Body of pancreas (tissue), 4 donors: ENCODE measurements around the gene ECM1. TPM values are rescaled to one million over a fixed set of nuclear protein-coding genes. Genes with fewer than 3 reads are reported as not detected.

Experiments
- ATAC-seq: fragments of 150-250 bp; one replicate; pipeline ENCODE4 v1.9.1; 2016
- DNase-seq, 4 donors: peaks; one replicate each; pipeline ENCODE4 v3.0.0-alpha.2; 2019
- H3K27ac ChIP-seq, 4 donors: fragments of 200-600 bp; sonication (generic); 1 replicate in 3 of 4; 2 replicates in 1 of 4; pipeline versions ENCODE4 v1.5.1 to v1.6.1; 2016 to 2019; ENCODE audit warnings: mild to moderate bottlenecking in 1 of 4, mixed read lengths in 1 of 4, moderate library complexity in 1 of 4
- H3K27me3 ChIP-seq, 2 donors: fragments of 200-600 bp; sonication (generic); one replicate each; pipeline ENCODE4 v1.6.0; 2016; ENCODE audit warnings: mild to moderate bottlenecking in 1 of 2
- H3K36me3 ChIP-seq, 2 donors: fragments of 200-600 bp; sonication (generic); replicated peaks in 1 of 2; 2 replicates each; pipeline ENCODE4 v1.5.1; 2016; ENCODE audit warnings: low read depth in 2 of 2; ENCODE audit not compliant: insufficient read depth in 1 of 2
- H3K4me1 ChIP-seq: fragments of 200-600 bp; sonication (generic); one replicate; pipeline ENCODE4 v1.6.0; 2016
- H3K4me3 ChIP-seq, 2 donors: fragments of 200-600 bp; sonication (generic); 1 replicate in 1 of 2; 2 replicates in 1 of 2; pipeline ENCODE4 v1.5.1; 2016 to 2019
- H3K9me3 ChIP-seq, 3 donors: fragments of 200-600 bp; sonication (generic); 1 replicate in 2 of 3; 2 replicates in 1 of 3; pipeline ENCODE4 v1.5.1; 2016
- POLR2A ChIP-seq, 3 donors: fragments of 450-650 bp; IDR thresholded peaks; one replicate each; pipeline ENCODE4 v1.6.1; 2016; ENCODE audit warnings: antibody characterized with exemption in 3 of 3, mild to moderate bottlenecking in 2 of 3
- WGBS, 2 donors: methylation state at CpG; one replicate each; pipeline ENCODE4 v1.1.5; 2017; 5-methylcytosine and 5-hydroxymethylcytosine counted together
- intact Hi-C: fragments of 100-400 bp; cut with DNase I; formaldehyde crosslinking; loops from one replicate; pipeline ENCODE4 v1.15.1; 2023
- total RNA-seq, 2 donors: library from RNA; depleted of rRNA; stranded (reverse); fragments of >200 nt; gene quantifications; one replicate each; pipeline ENCODE4 v1.1.0, GENCODE V29; 2016
- TF ChIP-seq, protein P1 (sequence below), 7 experiments: fragments of 450-650 bp in 4 of 7; fragments of 200-600 bp in 3 of 7; sonication (generic) in 3 of 7; IDR thresholded peaks; one replicate each; pipeline ENCODE4 v1.5.1; 2016 to 2019; ENCODE audit warnings: antibody characterized with exemption in 7 of 7

Gene ECM1
- total RNA-seq, 2 donors from 2014 or later = 1.3 to 2.1 TPM

DNA sequence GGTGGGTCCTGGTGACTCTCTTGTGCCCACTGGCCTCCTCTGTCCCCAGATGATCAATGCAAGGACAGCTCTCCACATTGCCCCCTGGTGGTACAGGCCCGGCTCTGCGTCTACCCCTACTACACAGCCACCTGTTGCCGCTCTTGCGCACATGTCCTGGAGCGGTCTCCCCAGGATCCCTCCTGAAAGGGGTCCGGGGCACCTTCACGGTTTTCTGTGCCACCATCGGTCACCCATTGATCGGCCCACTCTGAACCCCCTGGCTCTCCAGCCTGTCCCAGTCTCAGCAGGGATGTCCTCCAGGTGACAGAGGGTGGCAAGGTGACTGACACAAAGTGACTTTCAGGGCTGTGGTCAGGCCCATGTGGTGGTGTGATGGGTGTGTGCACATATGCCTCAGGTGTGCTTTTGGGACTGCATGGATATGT is 52.1 kb downstream of the ECM1 start:
- Histone ChIP-seq H3K36me3 (no peaks in the 10 kb centered on the region), H3K27ac (peak overlapping the region; percentile 97 to 100 (median 98)), H3K4me3 (no peak overlapping the region), H3K4me1 (peaks cover 57% of the 10 kb centered on the region), H3K9me3 (no peaks in the 10 kb centered on the region), H3K27me3 (no peaks in the 10 kb centered on the region)
- WGBS, 2 donors = 7% methylated on average over 9 of the region's 9 CpGs; no CpG with 5 or more reads in 1 of the 2 donors
- DNase-seq (peak; percentile 84 to 86 (median 84)), ATAC-seq (peak; percentile 16)
- no peak for TF ChIP-seq POLR2A (IDR thresholded peaks at IDR 0.05)
- TF ChIP-seq, protein P1, sequence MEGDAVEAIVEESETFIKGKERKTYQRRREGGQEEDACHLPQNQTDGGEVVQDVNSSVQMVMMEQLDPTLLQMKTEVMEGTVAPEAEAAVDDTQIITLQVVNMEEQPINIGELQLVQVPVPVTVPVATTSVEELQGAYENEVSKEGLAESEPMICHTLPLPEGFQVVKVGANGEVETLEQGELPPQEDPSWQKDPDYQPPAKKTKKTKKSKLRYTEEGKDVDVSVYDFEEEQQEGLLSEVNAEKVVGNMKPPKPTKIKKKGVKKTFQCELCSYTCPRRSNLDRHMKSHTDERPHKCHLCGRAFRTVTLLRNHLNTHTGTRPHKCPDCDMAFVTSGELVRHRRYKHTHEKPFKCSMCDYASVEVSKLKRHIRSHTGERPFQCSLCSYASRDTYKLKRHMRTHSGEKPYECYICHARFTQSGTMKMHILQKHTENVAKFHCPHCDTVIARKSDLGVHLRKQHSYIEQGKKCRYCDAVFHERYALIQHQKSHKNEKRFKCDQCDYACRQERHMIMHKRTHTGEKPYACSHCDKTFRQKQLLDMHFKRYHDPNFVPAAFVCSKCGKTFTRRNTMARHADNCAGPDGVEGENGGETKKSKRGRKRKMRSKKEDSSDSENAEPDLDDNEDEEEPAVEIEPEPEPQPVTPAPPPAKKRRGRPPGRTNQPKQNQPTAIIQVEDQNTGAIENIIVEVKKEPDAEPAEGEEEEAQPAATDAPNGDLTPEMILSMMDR (IDR thresholded peaks at IDR 0.05) = peak; percentile 85 to 93 (median 86)
- intact Hi-C loops = no loop called here

DNA sequence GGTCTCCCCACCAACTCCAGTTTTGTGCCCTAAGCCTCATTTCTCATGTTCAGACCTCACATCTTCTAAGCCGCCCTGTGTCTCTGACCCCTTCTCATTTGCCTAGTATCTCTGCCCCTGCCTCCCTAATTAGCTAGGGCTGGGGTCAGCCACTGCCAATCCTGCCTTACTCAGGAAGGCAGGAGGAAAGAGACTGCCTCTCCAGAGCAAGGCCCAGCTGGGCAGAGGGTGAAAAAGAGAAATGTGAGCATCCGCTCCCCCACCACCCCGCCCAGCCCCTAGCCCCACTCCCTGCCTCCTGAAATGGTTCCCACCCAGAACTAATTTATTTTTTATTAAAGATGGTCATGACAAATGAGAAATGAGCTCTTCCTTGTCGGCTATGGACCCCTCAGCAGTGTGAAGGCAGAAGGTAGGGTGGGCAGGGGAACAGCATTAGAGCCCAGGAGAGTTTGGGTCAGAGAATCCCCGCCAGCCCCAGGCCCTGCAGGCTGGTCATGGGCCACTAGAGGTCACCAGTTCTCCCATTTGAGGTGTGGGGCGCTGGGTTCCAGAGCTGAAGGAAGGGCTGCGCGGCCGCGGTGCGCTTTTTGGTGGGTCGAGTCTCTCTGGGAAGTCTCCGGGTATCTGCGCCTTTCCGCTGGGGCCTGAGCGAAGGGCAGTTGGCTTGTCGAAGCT is 52.8 kb downstream of the ECM1 start:
- DNase-seq (peak; percentile 91 to 93 (median 92)), ATAC-seq (peak; percentile 69)
- TF ChIP-seq, protein P1 (IDR thresholded peaks at IDR 0.05) = peak; percentile 80 to 95 (median 92)
- TF ChIP-seq POLR2A (IDR thresholded peaks at IDR 0.05) = no peak
- Histone ChIP-seq H3K4me3 (no peak overlapping the region), H3K4me1 (peaks cover 64% of the 10 kb centered on the region), H3K27ac (peak overlapping the region; percentile 97 to 100 (median 98)), H3K36me3 (no peaks in the 10 kb centered on the region), H3K27me3 (no peaks in the 10 kb centered on the region), H3K9me3 (no peaks in the 10 kb centered on the region)
- intact Hi-C loops = no loop called here
- WGBS, 2 donors = 16 to 18% methylated on average over 16 to 17 of the region's 17 CpGs

DNA sequence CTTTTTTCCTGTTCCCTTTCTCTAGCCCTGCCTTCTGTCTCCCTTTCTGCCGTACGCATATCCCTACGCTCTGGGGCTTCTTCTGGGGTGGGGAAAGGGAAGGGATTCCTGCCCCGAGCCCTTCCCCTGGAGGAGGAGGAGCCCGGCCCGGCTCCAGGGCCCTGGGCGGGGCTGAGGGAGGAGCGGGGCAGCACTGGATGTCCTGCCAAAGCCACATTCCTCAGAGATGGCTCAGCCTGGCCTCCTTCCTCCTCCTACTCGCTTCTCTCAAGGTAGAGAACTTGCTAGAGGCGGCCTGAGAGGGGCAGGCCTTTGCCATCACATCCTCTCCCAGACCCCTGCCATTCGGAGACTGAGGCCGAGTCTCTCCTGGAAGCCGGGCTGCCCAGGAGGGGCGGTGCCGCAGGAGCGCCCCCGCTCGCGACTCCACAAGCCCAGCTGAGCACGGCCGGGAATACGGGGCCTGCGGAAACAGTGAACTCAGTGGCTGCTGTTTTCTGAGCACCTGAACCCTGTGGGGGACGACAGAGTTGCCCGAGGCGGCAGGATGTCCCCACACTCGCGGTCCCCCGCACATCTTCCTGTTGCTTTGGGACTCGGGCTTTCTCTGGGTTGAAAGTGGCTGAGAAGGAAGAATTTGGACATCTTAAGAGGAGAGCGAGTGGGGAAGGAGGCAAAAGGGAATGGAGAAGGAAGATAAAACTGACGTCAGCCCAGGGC is 53.5 kb downstream of the ECM1 start:
- intact Hi-C loops = no loop called here
- ATAC-seq (peak; percentile 86), DNase-seq (peak; percentile 96 to 98 (median 98))
- H3K36me3 ChIP-seq = no peaks in the 10 kb centered on the region
- no peaks in the 10 kb centered on the region for H3K9me3 ChIP-seq
- TF ChIP-seq POLR2A (IDR thresholded peaks at IDR 0.05) = peak; percentile 96 to 99 (median 97)
- TF ChIP-seq, protein P1 (IDR thresholded peaks at IDR 0.05) = peak in 5 of 7 experiments; percentile 0 to 48 (median 37)
- H3K4me3 ChIP-seq = no peak overlapping the region
- 0 to 1% methylated on average over 17 to 30 of the region's 32 CpGs for WGBS, 2 donors
- H3K27ac ChIP-seq = peak overlapping the region; percentile 97 to 100 (median 98)
- H3K27me3 ChIP-seq = no peaks in the 10 kb centered on the region
- peaks cover 71% of the 10 kb centered on the region for H3K4me1 ChIP-seq

DNA sequence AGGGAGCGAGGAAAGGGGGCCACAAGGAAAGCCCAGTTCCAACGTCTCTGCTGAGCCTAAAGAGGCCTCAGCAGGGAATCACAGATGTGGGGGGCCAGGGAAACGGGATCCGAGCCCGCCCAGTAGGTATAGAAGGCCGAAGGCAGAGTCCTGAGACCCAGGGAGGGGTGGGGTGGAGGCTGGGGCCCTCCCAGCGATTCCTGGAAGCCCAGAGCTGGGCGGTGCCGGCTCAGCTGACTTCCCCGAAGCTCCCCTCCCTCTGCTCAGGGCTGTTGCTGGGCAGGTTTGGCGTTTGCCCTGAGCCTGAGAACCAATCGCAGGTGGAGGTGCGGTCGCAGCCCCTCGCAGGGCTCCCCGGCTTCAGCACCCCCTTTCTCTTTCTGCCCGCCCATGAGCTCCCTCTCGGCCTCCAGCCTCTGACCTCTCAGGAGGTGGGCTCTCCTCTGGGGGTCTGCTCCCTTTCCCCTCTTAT is 54.1 kb downstream of the ECM1 start:
- no peaks in the 10 kb centered on the region for H3K9me3 ChIP-seq
- no peaks in the 10 kb centered on the region for H3K36me3 ChIP-seq
- WGBS, 2 donors = 0 to 3% methylated on average over 16 to 18 of the region's 18 CpGs
- peaks cover 77% of the 10 kb centered on the region for H3K4me1 ChIP-seq
- peak; percentile 94 to 97 (median 97) for DNase-seq
- TF ChIP-seq, protein P1 (IDR thresholded peaks at IDR 0.05) = no peak
- TF ChIP-seq POLR2A (IDR thresholded peaks at IDR 0.05) = peak in 2 of 3 donors; percentile 39 to 47
- peak overlapping the region; percentile 97 to 100 (median 98) for H3K27ac ChIP-seq
- intact Hi-C loops = no loop called here
- ATAC-seq = peak; percentile 77
- no peak overlapping the region for H3K4me3 ChIP-seq
- H3K27me3 ChIP-seq = no peaks in the 10 kb centered on the region
